Activated T-cell treated with anti-CD3 and anti-CD28 coated beads, Interleukin-2, amount 50 U/mL, for 72 hours (primary cell): ENCODE results near the gene ZSWIM1. TPM values are rescaled to one million over a fixed set of nuclear protein-coding genes. Genes with fewer than 3 reads are reported as not detected.
"Not testable (repeated sequence)": the region's sequence is repeated elsewhere in the genome, so short reads cannot be mapped to it uniquely, and the experiment has no call there.

ENCODE experiments used
- ATAC-seq, 2 donors: fragments of 150-1000 bp; cut with Tn5 transposase; replicated peaks in 1 of 2; 2 replicates each; pipeline ENCODE4 v1.10.0; 2021; ENCODE audit warnings: moderate library complexity in 2 of 2, mild to moderate bottlenecking in 1 of 2
- DNase-seq, 2 donors: peaks; one replicate each; pipeline ENCODE4 v3.0.0; 2021 to 2022; ENCODE audit warnings: mixed read lengths in 1 of 2
- H3K27ac Mint-ChIP-seq: one replicate; pipeline ENCODE4 v1.8.0; 2022; ENCODE audit warnings: mild to moderate bottlenecking, moderate library complexity, mixed read lengths
- H3K27me3 Mint-ChIP-seq: one replicate; pipeline ENCODE4 v1.8.0; 2022; ENCODE audit warnings: low read depth, mixed read lengths
- H3K36me3 Mint-ChIP-seq, 2 donors: one replicate each; pipeline ENCODE4 v1.8.0; 2022; ENCODE audit warnings: mixed read lengths in 2 of 2, mild to moderate bottlenecking in 1 of 2; ENCODE audit not compliant: insufficient read depth in 2 of 2
- H3K4me1 Mint-ChIP-seq: one replicate; pipeline ENCODE4 v1.8.0; 2022; ENCODE audit warnings: low read depth, mixed read lengths
- H3K4me3 Mint-ChIP-seq, 2 donors: one replicate each; pipeline ENCODE4 v1.8.0; 2022; ENCODE audit warnings: mild to moderate bottlenecking in 2 of 2, mixed read lengths in 2 of 2, moderate library complexity in 2 of 2
- H3K9me3 Mint-ChIP-seq, 2 donors: one replicate each; pipeline ENCODE4 v1.8.0; 2022; ENCODE audit warnings: mixed read lengths in 2 of 2
- total RNA-seq, 2 donors: library from RNA; stranded (reverse); gene quantifications; one replicate each; pipeline ENCODE4 v1.2.3, GENCODE V29; 2022

The ZSWIM1 gene
- total RNA-seq, 2 donors from 2014 or later = 11.4 to 13.9 TPM

GRCh38 chr20:45897692-45898091 lies 16.7 kb downstream of the ZSWIM1 start:
- DNase-seq (no peak), ATAC-seq (no peak)
- no peak overlapping the region for H3K4me3 Mint-ChIP-seq
- H3K4me1 Mint-ChIP-seq = peaks cover 2% of the 10 kb centered on the region
- no peaks in the 10 kb centered on the region for H3K9me3 Mint-ChIP-seq
- peaks cover 0 to 2% of the 10 kb centered on the region in 2 donors for H3K36me3 Mint-ChIP-seq
- H3K27ac Mint-ChIP-seq = no peak overlapping the region
- H3K27me3 Mint-ChIP-seq = no peaks in the 10 kb centered on the region

- no peaks in the 10 kb centered on the region for H3K27me3 Mint-ChIP-seq
- H3K4me1 Mint-ChIP-seq = no peaks in the 10 kb centered on the region
- ATAC-seq (no peak), DNase-seq (no peak)
- no peak overlapping the region for H3K4me3 Mint-ChIP-seq
- peaks cover 0 to 2% of the 10 kb centered on the region in 2 donors for H3K36me3 Mint-ChIP-seq
- H3K9me3 Mint-ChIP-seq = no peaks in the 10 kb centered on the region
- H3K27ac Mint-ChIP-seq = no peak overlapping the region
Observed at GRCh38 chr20:45898285-45898684, 17.3 kb downstream of the ZSWIM1 start.

GRCh38 chr20:45899046-45899835 lies 18.2 kb downstream of the ZSWIM1 start:
- Mint-ChIP-seq H3K4me1 (no peaks in the 10 kb centered on the region), H3K27ac (no peak overlapping the region), H3K4me3 (no peak overlapping the region), H3K27me3 (no peaks in the 10 kb centered on the region), H3K36me3 (no peaks in the 10 kb centered on the region), H3K9me3 (no peaks in the 10 kb centered on the region)
- DNase-seq (no peak), ATAC-seq (no peak)

- not testable (repeated sequence) for ATAC-seq, H3K9me3 Mint-ChIP-seq, H3K27me3 Mint-ChIP-seq, H3K36me3 Mint-ChIP-seq, DNase-seq, H3K4me3 Mint-ChIP-seq, H3K27ac Mint-ChIP-seq, H3K4me1 Mint-ChIP-seq
Observed at GRCh38 chr20:45901332-45901731, 20.3 kb downstream of the ZSWIM1 start.

GRCh38 chr20:45902199-45902701 lies 21.2 kb downstream of the ZSWIM1 start:
- H3K4me3 Mint-ChIP-seq = no peak overlapping the region
- H3K27ac Mint-ChIP-seq = no peak overlapping the region
- H3K9me3 Mint-ChIP-seq = no peaks in the 10 kb centered on the region
- H3K27me3 Mint-ChIP-seq = no peaks in the 10 kb centered on the region
- ATAC-seq (no peak), DNase-seq (no peak)
- H3K36me3 Mint-ChIP-seq = no peaks in the 10 kb centered on the region
- H3K4me1 Mint-ChIP-seq = no peaks in the 10 kb centered on the region

GRCh38 chr20:45904583-45905504 lies 23.8 kb downstream of the ZSWIM1 start:
- Mint-ChIP-seq H3K4me3 (no peak overlapping the region), H3K9me3 (no peaks in the 10 kb centered on the region), H3K27ac (no peak overlapping the region), H3K4me1 (peaks cover 8% of the 10 kb centered on the region), H3K36me3 (no peaks in the 10 kb centered on the region), H3K27me3 (no peaks in the 10 kb centered on the region)
- ATAC-seq = no peak
- DNase-seq = no peak

GRCh38 chr20:45905505-45906079 lies 24.6 kb downstream of the ZSWIM1 start:
- Mint-ChIP-seq H3K27me3 (no peaks in the 10 kb centered on the region), H3K4me3 (no peak overlapping the region), H3K27ac (no peak overlapping the region)

GRCh38 chr20:45907219-45907948 lies 26.4 kb downstream of the ZSWIM1 start:
- no peak overlapping the region for H3K4me3 Mint-ChIP-seq
- no peaks in the 10 kb centered on the region for H3K9me3 Mint-ChIP-seq
- ATAC-seq = no peak
- no peak overlapping the region for H3K27ac Mint-ChIP-seq
- DNase-seq = no peak
- no peaks in the 10 kb centered on the region for H3K27me3 Mint-ChIP-seq
- no peaks in the 10 kb centered on the region for H3K36me3 Mint-ChIP-seq
- peaks cover 23% of the 10 kb centered on the region for H3K4me1 Mint-ChIP-seq

More at GRCh38 chr20:45905505-45906079, 24.6 kb downstream of the ZSWIM1 start:
- Mint-ChIP-seq H3K36me3 (no peaks in the 10 kb centered on the region), H3K4me1 (peaks cover 12% of the 10 kb centered on the region), H3K9me3 (no peaks in the 10 kb centered on the region)
- no peak for ATAC-seq
- no peak for DNase-seq

- H3K27me3 Mint-ChIP-seq = no peaks in the 10 kb centered on the region
- no peaks in the 10 kb centered on the region for H3K9me3 Mint-ChIP-seq
- H3K36me3 Mint-ChIP-seq = no peaks in the 10 kb centered on the region
- H3K4me3 Mint-ChIP-seq = no peak overlapping the region
- peaks cover 24% of the 10 kb centered on the region for H3K4me1 Mint-ChIP-seq
- no peak overlapping the region for H3K27ac Mint-ChIP-seq
- DNase-seq = no peak
- no peak for ATAC-seq
Observed at GRCh38 chr20:45908084-45908483, 27.1 kb downstream of the ZSWIM1 start.

- no peaks in the 10 kb centered on the region for H3K9me3 Mint-ChIP-seq
- H3K27me3 Mint-ChIP-seq = peaks cover 5% of the 10 kb centered on the region
- no peak overlapping the region for H3K27ac Mint-ChIP-seq
- H3K4me3 Mint-ChIP-seq = no peak overlapping the region
- ATAC-seq (no peak), DNase-seq (no peak)
- peaks cover 24% of the 10 kb centered on the region for H3K4me1 Mint-ChIP-seq
- no peaks in the 10 kb centered on the region for H3K36me3 Mint-ChIP-seq
Observed at GRCh38 chr20:45909336-45909808, 28.3 kb downstream of the ZSWIM1 start.

- H3K4me3 Mint-ChIP-seq = peak overlapping the region; percentile 63 to 83
- H3K27me3 Mint-ChIP-seq = peaks cover 10% of the 10 kb centered on the region
Observed at GRCh38 chr20:45909817-45910669, 29.0 kb downstream of the ZSWIM1 start.

More at GRCh38 chr20:45909817-45910669, 29.0 kb downstream of the ZSWIM1 start:
- no peaks in the 10 kb centered on the region for H3K9me3 Mint-ChIP-seq
- H3K36me3 Mint-ChIP-seq = no peaks in the 10 kb centered on the region
- DNase-seq = no peak
- peak overlapping the region; percentile 12 for H3K27ac Mint-ChIP-seq
- ATAC-seq = no peak
- peaks cover 24% of the 10 kb centered on the region for H3K4me1 Mint-ChIP-seq
